HG02623 (cell line): Measurements from ENCODE around the gene TRAF5.
"Not testable (repeated sequence)": the region's sequence is repeated elsewhere in the genome, so short reads cannot be mapped to it uniquely, and the experiment has no call there.

Source experiments
- ATAC-seq: cut with Tn5 transposase; IDR thresholded peaks from one replicate; pipeline ENCODE4 v1.9.1; 2021; ENCODE audit warnings: moderate library complexity; ENCODE audit not compliant: unreplicated experiment

The TRAF5 gene

GRCh38 chr1:211377539-211378450 lies 51.2 kb downstream of the TRAF5 start:
- no peak for ATAC-seq

DNA sequence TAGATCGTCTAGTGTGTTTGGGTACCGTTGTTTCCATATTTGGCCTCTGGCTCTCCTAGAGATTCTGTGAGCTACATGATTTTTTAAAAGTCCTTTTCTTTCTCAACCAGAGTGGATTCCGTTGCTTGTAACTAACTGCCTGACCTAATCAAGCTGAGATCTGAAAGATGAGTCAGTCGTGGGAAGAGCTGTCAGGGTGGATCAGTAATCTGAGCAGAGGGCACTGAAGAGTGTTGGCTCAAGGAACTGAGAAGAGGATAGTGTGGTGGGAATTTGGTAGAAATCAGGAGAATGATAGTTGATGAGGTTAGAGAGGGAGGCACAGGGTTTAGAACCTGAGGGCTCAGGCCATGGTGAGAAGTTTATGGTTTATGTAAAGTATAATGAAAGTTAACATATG lies 52.2 kb downstream of the TRAF5 start:
- no peak for ATAC-seq

DNA sequence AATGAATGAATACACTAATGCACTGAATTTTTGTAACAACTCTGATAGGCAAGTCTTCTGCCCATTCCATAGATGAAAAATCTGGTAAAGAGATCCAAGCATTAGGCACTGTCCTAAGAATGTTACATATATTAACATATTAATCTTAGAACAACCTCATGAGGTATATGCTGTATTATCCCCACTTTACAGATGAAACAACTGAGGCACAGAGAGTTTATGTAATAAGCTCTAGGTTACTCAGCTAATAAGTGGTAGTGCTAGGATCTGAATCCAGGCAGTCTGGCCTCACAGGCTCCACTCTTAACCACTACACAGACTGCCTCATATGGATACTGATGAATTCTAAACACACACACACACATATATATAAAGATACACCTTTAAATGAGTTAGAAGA lies 52.8 kb downstream of the TRAF5 start:
- no peak for ATAC-seq

DNA sequence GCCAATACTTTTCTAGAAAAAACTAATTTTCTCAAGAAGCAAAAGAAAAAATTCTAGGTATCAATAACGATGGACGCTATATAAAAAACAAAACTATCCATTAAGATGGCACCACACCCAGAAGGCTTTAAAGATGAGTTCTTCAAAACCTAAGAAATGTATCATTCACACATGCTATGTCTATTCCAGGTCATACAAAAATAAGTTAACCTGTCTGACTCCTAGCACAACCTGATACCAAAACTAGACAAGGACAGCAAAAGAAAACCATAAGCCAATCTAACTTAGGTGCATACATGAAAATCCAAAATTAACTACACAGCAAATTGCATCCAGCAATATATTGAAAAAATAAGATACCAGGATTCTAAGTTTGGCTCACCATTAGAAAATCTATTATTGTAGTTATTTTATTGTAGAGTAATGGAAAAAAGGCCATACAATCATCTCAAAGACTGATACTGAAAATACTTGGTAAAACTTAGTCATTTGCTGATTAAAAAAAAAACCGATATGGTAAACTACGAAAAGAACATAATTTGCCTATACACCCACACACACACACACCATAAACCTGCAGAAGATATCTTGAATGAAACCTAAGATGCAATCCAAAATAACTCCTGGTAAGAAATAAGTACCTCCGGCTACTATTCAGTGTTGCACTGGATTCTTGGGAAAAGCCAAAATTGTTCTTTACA lies 55.0 kb downstream of the TRAF5 start:
- ATAC-seq: no peak

GRCh38 chr1:211382182-211382713 lies 55.6 kb downstream of the TRAF5 start:
- no peak for ATAC-seq

DNA sequence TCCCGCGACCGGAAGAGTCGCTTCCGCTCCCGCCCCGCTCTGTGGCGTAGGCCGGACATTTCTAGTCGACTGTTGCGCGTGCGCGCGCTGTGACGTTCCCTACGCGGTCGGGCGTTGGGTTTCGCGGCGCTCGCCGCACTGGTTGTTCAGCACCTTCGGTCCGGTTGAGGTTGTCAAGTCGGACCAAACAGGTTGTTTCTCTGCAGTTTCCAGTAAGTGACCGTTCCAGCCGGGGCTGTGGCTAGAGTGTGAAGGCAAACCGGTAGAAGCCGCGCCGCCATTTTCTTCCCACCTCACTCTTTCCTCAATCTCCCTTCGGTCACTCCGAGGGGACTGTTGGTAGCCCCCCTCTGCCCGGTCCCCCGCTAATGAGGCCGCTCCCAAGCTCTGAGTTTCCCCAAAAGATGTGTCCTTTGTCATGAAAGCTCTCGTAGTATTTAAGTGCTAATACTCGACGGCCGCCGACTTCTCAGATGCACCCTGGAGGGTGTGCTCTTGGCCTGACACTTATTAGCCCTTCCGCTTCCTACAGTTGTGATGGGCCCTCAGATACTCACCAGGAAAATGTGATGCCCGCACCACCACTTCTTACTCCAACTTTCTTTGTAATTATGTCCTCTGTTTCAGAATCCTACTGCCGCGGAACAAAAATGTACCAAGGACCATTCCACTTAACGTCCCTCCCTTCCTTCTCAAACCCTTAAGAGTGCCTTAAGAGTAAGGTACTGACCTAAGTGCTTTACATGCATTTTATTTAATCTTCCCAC lies 56.3 kb downstream of the TRAF5 start:
- peak; percentile 94 for ATAC-seq

- no peak for ATAC-seq
Observed at GRCh38 chr1:211384524-211384923, 57.9 kb downstream of the TRAF5 start.

DNA sequence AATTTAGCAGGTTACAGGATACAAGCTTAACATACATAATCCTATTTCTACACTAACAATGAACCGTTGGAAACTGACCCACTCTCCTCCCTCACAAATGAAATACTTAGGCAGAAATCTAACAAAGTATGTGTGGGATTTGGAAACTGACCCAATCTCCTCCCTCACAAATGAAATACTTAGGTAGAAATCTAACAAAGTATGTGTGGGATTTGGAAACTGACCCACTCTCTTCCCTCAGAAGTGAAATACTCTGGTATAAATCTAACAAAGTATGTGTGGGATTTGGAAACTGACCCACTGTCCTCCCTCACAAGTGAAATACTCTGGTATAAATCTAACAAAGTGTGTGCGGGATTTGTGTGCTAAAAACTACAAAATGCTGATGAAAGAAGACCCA lies 60.3 kb downstream of the TRAF5 start:
- no peak for ATAC-seq

- not testable (repeated sequence) for ATAC-seq
Observed at GRCh38 chr1:211390829-211391228, 64.2 kb downstream of the TRAF5 start.

- no peak for ATAC-seq
Observed at GRCh38 chr1:211393203-211393602, 66.6 kb downstream of the TRAF5 start.

GRCh38 chr1:211398266-211398930 lies 71.8 kb downstream of the TRAF5 start:
- not testable (repeated sequence) for ATAC-seq

DNA sequence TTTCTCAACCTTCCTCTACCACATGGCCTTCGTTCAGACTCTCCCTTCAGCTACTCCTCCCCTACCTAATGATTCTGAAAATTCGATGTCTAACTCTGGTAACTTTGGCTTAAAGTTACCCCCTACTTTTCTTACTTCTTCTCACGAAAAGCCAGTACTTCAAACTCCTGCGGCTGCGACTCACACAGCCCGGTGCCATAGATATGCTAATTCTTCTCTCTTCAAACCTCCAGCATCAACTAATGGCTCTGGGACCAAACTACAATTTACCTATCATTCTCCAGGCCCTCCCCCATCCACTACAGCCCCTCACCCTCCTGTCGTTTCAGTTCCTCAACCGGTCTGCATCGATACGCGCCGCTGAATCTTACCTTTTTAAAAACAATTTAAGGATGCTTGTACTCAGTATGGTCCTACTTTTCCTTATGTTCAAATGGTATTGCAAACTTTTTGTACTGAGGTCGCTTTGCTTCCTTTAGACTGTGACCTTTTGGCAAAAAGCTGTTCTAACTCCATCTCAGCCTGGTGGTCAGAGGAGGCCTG lies 73.3 kb downstream of the TRAF5 start:
- not testable (repeated sequence) for ATAC-seq

DNA sequence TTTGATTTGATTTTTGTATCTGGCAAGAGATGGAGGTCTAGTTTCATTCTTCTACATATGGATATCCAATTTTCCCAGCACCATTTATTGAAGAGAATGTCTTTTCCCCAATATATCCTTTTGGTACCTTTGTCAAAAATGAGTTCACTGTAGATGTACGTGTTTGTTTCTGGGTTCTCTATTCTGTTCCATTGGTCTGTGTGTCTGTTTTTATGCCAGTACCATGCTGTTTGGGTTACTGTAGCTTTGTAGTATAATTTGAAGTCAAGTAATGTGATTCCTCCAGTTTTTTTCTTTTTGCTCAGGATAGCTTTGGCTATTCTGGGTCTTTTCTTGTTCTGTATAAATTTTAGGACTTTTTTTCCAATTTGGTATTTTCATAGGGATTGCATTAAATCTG lies 75.1 kb downstream of the TRAF5 start:
- not testable (repeated sequence) for ATAC-seq

DNA sequence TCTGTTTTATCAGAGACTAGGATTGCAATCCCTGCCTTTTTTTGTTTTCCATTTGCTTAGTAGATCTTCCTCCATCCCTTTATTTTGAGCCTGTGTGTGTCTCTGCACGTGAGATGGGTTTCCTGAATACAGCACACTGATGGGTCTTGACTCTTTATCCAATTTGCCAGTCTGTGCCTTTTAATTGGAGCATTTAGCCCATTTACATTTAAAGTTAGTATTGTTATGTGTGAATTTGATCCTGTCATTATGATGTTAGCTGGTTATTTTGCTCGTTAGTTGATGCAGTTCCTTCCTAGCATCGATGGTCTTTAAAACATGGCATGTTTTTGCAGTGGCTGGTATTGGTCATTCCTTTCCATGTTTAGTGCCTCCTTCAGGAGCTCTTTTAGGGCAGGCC lies 79.5 kb downstream of the TRAF5 start:
- not testable (repeated sequence) for ATAC-seq

GRCh38 chr1:211407749-211408148 lies 81.1 kb downstream of the TRAF5 start:
- ATAC-seq: not testable (repeated sequence)

DNA sequence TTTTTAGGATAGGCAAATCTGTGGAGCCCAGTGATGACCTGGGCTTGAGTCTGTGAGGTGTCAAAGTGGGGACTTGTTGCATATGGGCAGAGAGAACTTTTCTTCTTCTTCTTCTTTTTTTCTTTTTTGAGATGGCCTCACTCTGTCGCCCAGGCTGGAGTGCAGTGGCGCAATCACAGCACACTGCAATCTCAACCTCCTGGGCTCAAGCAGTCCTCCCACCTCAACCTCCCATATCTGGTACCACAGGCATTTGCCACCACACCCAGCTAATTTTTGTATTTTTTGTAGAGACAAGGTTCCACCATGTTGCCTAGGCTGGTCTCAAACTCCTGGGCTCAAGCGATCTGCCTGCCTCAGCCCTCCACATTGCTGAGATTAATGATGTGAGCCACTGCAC lies 85.0 kb downstream of the TRAF5 start:
- ATAC-seq: no peak

- no peak for ATAC-seq
Observed at GRCh38 chr1:211415700-211416099, 89.1 kb downstream of the TRAF5 start.

DNA sequence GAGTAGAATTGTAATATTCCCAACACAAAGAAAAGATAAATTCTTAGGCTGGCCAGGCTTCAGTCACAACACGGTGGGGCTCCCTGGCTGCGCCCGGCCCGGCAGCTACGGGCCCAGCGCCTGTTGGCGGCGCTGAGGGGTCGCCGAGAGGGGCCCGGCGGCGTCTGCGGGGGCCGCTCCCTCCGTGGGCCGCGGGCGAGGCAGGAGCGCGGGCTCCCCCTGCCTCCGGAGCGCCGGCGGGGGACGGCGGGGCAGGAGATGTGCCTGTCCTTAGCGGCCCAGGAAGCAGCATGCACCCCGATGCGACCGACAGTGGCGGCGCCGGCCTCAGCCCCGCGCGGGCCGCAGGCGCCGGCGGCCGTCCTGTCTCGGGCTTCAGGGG lies 89.6 kb downstream of the TRAF5 start:
- ATAC-seq: peak; percentile 51

DNA sequence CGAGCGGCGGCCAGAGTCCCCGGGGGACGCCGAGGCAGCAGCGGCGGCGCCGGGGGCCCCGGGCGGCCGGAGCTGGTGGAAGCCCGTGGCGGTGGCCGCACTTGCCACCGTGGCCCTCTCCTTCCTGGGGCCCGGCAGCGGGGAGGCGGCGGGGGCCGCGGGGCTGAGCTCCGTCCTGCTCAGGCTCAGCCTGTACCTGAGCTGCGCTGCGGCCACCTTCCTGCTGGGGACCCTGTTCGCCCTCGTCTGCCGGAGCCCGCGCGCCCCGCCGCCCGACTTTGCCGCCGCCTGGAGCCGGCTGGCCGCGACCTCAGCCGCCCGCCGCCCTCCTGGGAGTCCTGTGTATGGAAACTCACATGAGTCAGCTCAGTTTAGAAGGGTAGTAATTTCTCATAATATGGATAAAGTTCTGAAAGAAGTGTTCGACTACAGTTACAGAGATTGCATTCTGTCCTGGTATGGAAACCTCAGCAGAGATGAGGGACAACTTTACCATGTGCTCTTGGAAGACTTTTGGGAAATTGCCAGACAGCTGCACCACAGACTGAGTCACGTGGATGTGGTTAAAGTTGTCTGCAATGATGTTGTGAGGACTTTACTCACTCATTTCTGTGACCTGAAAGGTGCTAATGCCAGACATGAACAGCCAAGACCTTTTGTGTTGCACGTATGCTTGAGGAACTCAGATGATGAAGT lies 90.1 kb downstream of the TRAF5 start:
- ATAC-seq: peak; percentile 40

DNA sequence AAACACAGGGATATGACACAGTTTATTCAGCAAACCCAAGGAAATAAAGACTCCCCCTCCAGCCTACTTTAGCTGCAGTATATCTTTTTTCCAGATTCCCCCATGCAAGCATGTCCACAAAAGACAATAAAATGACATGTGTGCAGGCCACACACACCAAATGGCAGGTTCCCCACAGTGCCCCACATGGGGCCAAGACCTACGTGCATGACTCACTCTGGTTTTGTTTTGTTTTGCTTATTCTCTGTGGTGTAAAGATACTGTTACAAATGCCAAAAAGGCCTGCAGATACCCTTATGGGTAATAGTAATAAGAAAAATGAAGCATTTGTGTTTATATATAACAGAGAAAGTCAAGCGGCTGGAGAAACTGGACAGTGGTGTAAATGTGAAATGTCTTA lies 93.8 kb downstream of the TRAF5 start:
- ATAC-seq: no peak
